K562 (cell line): ENCODE measurements around the gene ATP6V1F. TPM values are rescaled to one million over a fixed set of nuclear protein-coding genes. Genes with fewer than 3 reads are reported as not detected.
A peak's percentile ranks its signal among the peaks of the same experiment; 100 is the strongest.

Experiments
- ASH1L ChIP-seq: fragments of 450-650 bp; IDR thresholded peaks from 2 replicates; pipeline ENCODE4 v1.6.1; 2018; ENCODE audit warnings: borderline replicate concordance, mild to moderate bottlenecking, low read depth; ENCODE audit not compliant: partially characterized antibody
- DIDO1 ChIP-seq: fragments of 450-650 bp; IDR thresholded peaks from 2 replicates; pipeline ENCODE4 v1.6.1; 2016; ENCODE audit warnings: low read depth, missing biosample characterization, missing genetic modification characterization
- FOS ChIP-seq: IDR thresholded peaks from 3 replicates; pipeline ENCODE4 v1.6.1; 2011; ENCODE audit not compliant: insufficient read length; ENCODE audit errors: extremely low read depth
- GABPA ChIP-seq: fragments of 200-800 bp; sonication (Bioruptor generic); conservative IDR thresholded peaks from 2 replicates; pipeline ENCODE4 v1.6.1; 2016; ENCODE audit warnings: low read depth, missing genetic modification characterization, missing compliant biosample characterization
- HNRNPLL ChIP-seq: fragments of 200-400 bp; formaldehyde crosslinking; IDR thresholded peaks from 2 replicates; pipeline ENCODE4 v1.6.1; 2017; ENCODE audit warnings: low read length, low read depth, mild to moderate bottlenecking; ENCODE audit not compliant: poor library complexity, severe bottlenecking
- KAT2B ChIP-seq: IDR thresholded peaks from one replicate; pipeline ENCODE4 v1.6.1; 2012; ENCODE audit warnings: low read depth, mild to moderate bottlenecking, control low read depth, inconsistent platforms, low read length, moderate library complexity
- KHSRP ChIP-seq: fragments of 450-650 bp; IDR thresholded peaks from 2 replicates; pipeline ENCODE4 v1.6.1; 2017
- KLF10 ChIP-seq: fragments of 250-450 bp; sonication (Bioruptor Pico); IDR thresholded peaks from 2 replicates; pipeline ENCODE4 v1.6.1; 2021; ENCODE audit warnings: matching md5 sums
- MAZ ChIP-seq, 2 experiments: fragments of 450-650 bp in 1 of 2; sonication (generic) in 1 of 2; formaldehyde crosslinking; IDR thresholded peaks in 1 of 2; conservative IDR thresholded peaks in 1 of 2; 2 replicates each; pipeline versions ENCODE4 v1.4.0 to v1.5.0; 2020; ENCODE audit warnings: mild to moderate bottlenecking in 1 of 2, missing genetic modification reagents in 1 of 2
- NUFIP1 ChIP-seq: fragments of 450-650 bp; IDR thresholded peaks from 2 replicates; pipeline ENCODE4 v1.6.1; 2018; ENCODE audit not compliant: partially characterized antibody
- RUNX1 ChIP-seq: sonication (generic); IDR thresholded peaks from 2 replicates; pipeline ENCODE4 v1.6.1; 2016; ENCODE audit warnings: antibody characterized with exemption, low read depth
- SNRNP70 ChIP-seq: fragments of 200-400 bp; formaldehyde crosslinking; optimal IDR thresholded peaks from 2 replicates; pipeline ENCODE3; 2017; ENCODE audit warnings: low read depth, low read length
- SREBF1 ChIP-seq: fragments of 150-350 bp; IDR thresholded peaks from 2 replicates; pipeline ENCODE4 v1.6.1; 2014; ENCODE audit warnings: antibody characterized with exemption, low read depth, low read length, borderline replicate concordance
- STAG1 ChIP-seq: sonication (generic); formaldehyde crosslinking; IDR thresholded peaks from 2 replicates; pipeline ENCODE4 v1.5.0; 2020; ENCODE audit warnings: missing genetic modification reagents, borderline replicate concordance
- TCFL5 ChIP-seq: fragments of 250-450 bp; sonication (Bioruptor Pico); conservative IDR thresholded peaks from 2 replicates; pipeline ENCODE4 v1.6.1; 2021; ENCODE audit warnings: mild to moderate bottlenecking, moderate library complexity, matching md5 sums
- polyA plus RNA-seq, 8 experiments: library from polyadenylated mRNA; depleted of rRNA in 4 of 8; stranded (reverse) in 5 of 8; unstranded in 3 of 8; fragments of >200 nt; fragmentation: Nextera tagmentation in 2 of 8; fragmentation: Illumina TruSeq in 1 of 8; extraction: Ambion mirVana in 2 of 8; extraction: Trizol in 1 of 8; gene quantifications; 2 replicates each; pipeline versions ENCODE4 v1.2.1 to v1.2.3, GENCODE V29; 2011 to 2014; ENCODE audit warnings: inconsistent platforms in 1 of 8, missing spikeins in 1 of 8
- total RNA-seq, 7 experiments: library from RNA; depleted of rRNA in 6 of 7; stranded (reverse); fragments of >200 nt in 6 of 7; fragmentation: Illumina TruSeq in 2 of 7; extraction: Trizol in 2 of 7; gene quantifications; 2 replicates each; pipeline versions ENCODE4 v1.2.1 to v1.2.3, GENCODE V29; 2011 to 2021; ENCODE audit warnings: low replicate concordance in 1 of 7
- TF ChIP-seq, protein P1 (sequence below), 2 experiments: fragments of 250-450 bp in 1 of 2; fragments of 450-650 bp in 1 of 2; sonication (Bioruptor Pico) in 1 of 2; IDR thresholded peaks; 2 replicates each; pipeline versions ENCODE4 v1.6.1 to v1.8.0; 2016 to 2021; ENCODE audit warnings: mild to moderate bottlenecking in 2 of 2, moderate library complexity in 2 of 2, missing compliant biosample characterization in 1 of 2, missing genetic modification characterization in 1 of 2
- TF ChIP-seq, protein P2 (sequence below): fragments of 250-450 bp; sonication (Bioruptor Pico); IDR thresholded peaks from 2 replicates; pipeline ENCODE4 v1.5.0; 2021
- TF ChIP-seq, protein P3 (sequence below): fragments of 450-650 bp; IDR thresholded peaks from 2 replicates; pipeline ENCODE4 v1.7.0; 2016; ENCODE audit warnings: borderline replicate concordance
- TF ChIP-seq, protein P4 (sequence below): fragments of 200-800 bp; sonication (Bioruptor generic); IDR thresholded peaks from 2 replicates; pipeline ENCODE4 v1.6.1; 2017; ENCODE audit warnings: missing genetic modification characterization, missing compliant biosample characterization
- TF ChIP-seq, protein P5 (sequence below): fragments of 250-450 bp; sonication (Bioruptor Pico); IDR thresholded peaks from 2 replicates; pipeline ENCODE4 v1.5.1; 2021; ENCODE audit warnings: mild to moderate bottlenecking

ATP6V1F gene
- total and polyA plus RNA-seq, 9 of the 15 experiments (the other 6 are each of a cell fraction or from before 2014, with no cell fraction given), result 206 to 1,123 (median 542) TPM

DNA sequence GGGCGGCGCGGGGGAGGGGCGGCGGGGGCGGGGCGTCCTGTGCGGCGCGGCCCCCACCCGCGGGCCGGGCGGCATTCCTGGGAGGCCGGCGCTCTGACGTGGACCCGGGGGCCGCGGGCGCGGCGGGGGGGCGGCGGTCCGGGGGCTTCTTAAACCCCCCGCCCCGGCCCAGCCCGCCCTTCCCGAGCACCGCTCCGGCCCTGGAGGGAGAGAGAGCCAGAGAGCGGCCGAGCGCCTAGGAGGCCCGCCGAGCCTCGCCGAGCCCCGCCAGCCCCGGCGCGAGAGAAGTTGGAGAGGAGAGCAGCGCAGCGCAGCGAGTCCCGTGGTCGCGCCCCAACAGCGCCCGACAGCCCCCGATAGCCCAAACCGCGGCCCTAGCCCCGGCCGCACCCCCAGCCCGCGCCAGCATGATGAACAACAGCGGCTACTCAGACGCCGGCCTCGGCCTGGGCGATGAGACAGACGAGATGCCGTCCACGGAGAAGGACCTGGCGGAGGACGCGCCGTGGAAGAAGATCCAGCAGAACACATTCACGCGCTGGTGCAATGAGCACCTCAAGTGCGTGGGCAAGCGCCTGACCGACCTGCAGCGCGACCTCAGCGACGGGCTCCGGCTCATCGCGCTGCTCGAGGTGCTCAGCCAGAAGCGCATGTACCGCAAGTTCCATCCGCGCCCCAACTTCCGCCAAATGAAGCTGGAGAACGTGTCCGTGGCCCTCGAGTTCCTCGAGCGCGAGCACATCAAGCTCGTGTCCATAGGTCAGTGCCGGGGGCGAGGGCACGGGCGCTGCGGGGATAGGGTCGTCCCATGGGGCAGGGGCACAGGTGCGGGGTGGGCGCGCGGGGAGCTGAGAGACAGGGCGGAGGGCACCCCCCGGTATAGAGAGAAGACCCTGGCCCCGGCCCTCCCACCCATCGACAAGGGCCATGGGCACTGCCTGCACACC lies 32.2 kb upstream of the ATP6V1F start, which contains the start of gene FLNC (continued):
- TF ChIP-seq RUNX1 (no peak), KLF10 (no peak), TCFL5 (CRISPR knock-in tag) (no peak), SNRNP70 (no peak), GABPA (tag) (peak; percentile 42; the same call in 1 of the 2 replicates), FOS (no peak), MAZ (CRISPR knock-in tag; conservative IDR thresholded peaks at IDR 0.05 in 1 of 2, IDR thresholded peaks at IDR 0.05 in 1 of 2) (peak; percentile 69 to 72), ASH1L (no peak), SREBF1 (no peak), DIDO1 (tag) (no peak), STAG1 (CRISPR knock-in tag) (0 out of 2 replicates have a peak, but pooled peaks have one; percentile 30), HNRNPLL (peak; percentile 88), NUFIP1 (no peak), KHSRP (no peak), KAT2B (no peak)
- TF ChIP-seq, protein P1, sequence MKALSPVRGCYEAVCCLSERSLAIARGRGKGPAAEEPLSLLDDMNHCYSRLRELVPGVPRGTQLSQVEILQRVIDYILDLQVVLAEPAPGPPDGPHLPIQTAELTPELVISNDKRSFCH (CRISPR knock-in tag; IDR thresholded peaks at IDR 0.05), result no peak
- TF ChIP-seq, protein P1 (tag; IDR thresholded peaks at IDR 0.05), result peak; percentile 41
- TF ChIP-seq, protein P2, sequence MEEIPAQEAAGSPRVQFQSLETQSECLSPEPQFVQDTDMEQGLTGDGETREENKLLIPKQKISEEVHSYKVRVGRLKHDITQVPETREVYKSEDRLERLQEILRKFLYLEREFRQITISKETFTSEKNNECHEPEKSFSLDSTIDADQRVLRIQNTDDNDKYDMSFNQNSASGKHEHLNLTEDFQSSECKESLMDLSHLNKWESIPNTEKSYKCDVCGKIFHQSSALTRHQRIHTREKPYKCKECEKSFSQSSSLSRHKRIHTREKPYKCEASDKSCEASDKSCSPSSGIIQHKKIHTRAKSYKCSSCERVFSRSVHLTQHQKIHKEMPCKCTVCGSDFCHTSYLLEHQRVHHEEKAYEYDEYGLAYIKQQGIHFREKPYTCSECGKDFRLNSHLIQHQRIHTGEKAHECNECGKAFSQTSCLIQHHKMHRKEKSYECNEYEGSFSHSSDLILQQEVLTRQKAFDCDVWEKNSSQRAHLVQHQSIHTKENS (CRISPR knock-in tag), result no peak
- TF ChIP-seq, protein P3, sequence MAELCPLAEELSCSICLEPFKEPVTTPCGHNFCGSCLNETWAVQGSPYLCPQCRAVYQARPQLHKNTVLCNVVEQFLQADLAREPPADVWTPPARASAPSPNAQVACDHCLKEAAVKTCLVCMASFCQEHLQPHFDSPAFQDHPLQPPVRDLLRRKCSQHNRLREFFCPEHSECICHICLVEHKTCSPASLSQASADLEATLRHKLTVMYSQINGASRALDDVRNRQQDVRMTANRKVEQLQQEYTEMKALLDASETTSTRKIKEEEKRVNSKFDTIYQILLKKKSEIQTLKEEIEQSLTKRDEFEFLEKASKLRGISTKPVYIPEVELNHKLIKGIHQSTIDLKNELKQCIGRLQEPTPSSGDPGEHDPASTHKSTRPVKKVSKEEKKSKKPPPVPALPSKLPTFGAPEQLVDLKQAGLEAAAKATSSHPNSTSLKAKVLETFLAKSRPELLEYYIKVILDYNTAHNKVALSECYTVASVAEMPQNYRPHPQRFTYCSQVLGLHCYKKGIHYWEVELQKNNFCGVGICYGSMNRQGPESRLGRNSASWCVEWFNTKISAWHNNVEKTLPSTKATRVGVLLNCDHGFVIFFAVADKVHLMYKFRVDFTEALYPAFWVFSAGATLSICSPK, result no peak
- TF ChIP-seq, protein P4, sequence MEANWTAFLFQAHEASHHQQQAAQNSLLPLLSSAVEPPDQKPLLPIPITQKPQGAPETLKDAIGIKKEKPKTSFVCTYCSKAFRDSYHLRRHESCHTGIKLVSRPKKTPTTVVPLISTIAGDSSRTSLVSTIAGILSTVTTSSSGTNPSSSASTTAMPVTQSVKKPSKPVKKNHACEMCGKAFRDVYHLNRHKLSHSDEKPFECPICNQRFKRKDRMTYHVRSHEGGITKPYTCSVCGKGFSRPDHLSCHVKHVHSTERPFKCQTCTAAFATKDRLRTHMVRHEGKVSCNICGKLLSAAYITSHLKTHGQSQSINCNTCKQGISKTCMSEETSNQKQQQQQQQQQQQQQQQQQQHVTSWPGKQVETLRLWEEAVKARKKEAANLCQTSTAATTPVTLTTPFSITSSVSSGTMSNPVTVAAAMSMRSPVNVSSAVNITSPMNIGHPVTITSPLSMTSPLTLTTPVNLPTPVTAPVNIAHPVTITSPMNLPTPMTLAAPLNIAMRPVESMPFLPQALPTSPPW (CRISPR knock-in tag), result peak; percentile 98
- TF ChIP-seq, protein P5, sequence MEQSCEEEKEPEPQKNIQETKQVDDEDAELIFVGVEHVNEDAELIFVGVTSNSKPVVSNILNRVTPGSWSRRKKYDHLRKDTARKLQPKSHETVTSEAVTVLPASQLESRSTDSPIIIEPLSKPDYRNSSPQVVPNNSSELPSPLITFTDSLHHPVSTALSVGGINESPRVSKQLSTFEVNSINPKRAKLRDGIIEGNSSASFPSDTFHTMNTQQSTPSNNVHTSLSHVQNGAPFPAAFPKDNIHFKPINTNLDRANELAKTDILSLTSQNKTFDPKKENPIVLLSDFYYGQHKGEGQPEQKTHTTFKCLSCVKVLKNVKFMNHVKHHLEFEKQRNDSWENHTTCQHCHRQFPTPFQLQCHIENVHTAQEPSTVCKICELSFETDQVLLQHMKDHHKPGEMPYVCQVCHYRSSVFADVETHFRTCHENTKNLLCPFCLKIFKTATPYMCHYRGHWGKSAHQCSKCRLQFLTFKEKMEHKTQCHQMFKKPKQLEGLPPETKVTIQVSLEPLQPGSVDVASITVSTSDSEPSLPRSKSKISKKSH (CRISPR knock-in tag), result no peak
